Osteoblast (primary cell): ENCODE results near the gene PDGFD. TPM values are rescaled to one million over a fixed set of nuclear protein-coding genes. Genes with fewer than 3 reads are reported as not detected.

ENCODE experiments used
- DNase-seq: peaks from one replicate; pipeline ENCODE4 v3.0.0; 2011; ENCODE audit warnings: low spot score, mixed read lengths; ENCODE audit not compliant: insufficient read length; ENCODE audit errors: missing footprints
- H2AFZ ChIP-seq: 2 replicates; pipeline ENCODE4 v1.6.0; 2011; ENCODE audit warnings: mild to moderate bottlenecking, low read length
- H3K27ac ChIP-seq: 2 replicates; pipeline ENCODE4 v1.5.1; 2011; ENCODE audit warnings: mild to moderate bottlenecking, low read depth, low read length, moderate library complexity
- H3K27me3 ChIP-seq: 2 replicates; pipeline ENCODE4 v1.6.0; 2012; ENCODE audit warnings: mild to moderate bottlenecking, control low read depth, inconsistent platforms, low read length, moderate library complexity; ENCODE audit not compliant: insufficient read depth
- H3K36me3 ChIP-seq: 2 replicates; pipeline ENCODE4 v1.5.1; 2011; ENCODE audit warnings: mild to moderate bottlenecking, low read length, control low read depth, moderate library complexity; ENCODE audit not compliant: insufficient read depth
- H3K4me1 ChIP-seq: 2 replicates; pipeline ENCODE4 v1.5.1; 2011; ENCODE audit warnings: mild to moderate bottlenecking, low read length, control low read depth, moderate library complexity; ENCODE audit not compliant: insufficient read depth
- H3K4me2 ChIP-seq: 2 replicates; pipeline ENCODE4 v1.6.0; 2011; ENCODE audit warnings: mild to moderate bottlenecking, low read length; ENCODE audit not compliant: insufficient read depth
- H3K4me3 ChIP-seq: fragments of 200-600 bp; sonication (generic); 3 replicates; pipeline ENCODE4 v1.5.1; 2012; ENCODE audit warnings: mild to moderate bottlenecking, low read length, inconsistent platforms; ENCODE audit not compliant: insufficient read depth
- H3K79me2 ChIP-seq: 2 replicates; pipeline ENCODE4 v1.6.0; 2012; ENCODE audit warnings: mild to moderate bottlenecking, low read length, control low read depth, inconsistent platforms; ENCODE audit not compliant: insufficient read depth
- H3K9me3 ChIP-seq: 2 replicates; pipeline ENCODE4 v1.5.1; 2011; ENCODE audit warnings: low read depth, low read length, control low read depth
- H4K20me1 ChIP-seq: 2 replicates; pipeline ENCODE4 v1.6.0; 2012; ENCODE audit warnings: mild to moderate bottlenecking, low read length, control low read depth; ENCODE audit not compliant: insufficient read depth
- CTCF ChIP-seq: IDR thresholded peaks from 2 replicates; pipeline ENCODE4 v1.5.1; 2011; ENCODE audit warnings: mild to moderate bottlenecking, low read depth, low read length, moderate library complexity; ENCODE audit errors: extremely low read depth
- total RNA-seq: library from RNA; depleted of rRNA; stranded (reverse); fragments of >200 nt; gene quantifications from 2 replicates; pipeline ENCODE4 v1.2.3, GENCODE V29; 2012

The PDGFD gene
- total RNA-seq, 1 donor: 4.7 TPM

GRCh38 chr11:104136861-104137260 is 27.1 kb downstream of the PDGFD start:
- no peak overlapping the region for H3K27ac ChIP-seq
- H3K36me3 ChIP-seq: no peaks in the 10 kb centered on the region
- no peaks in the 10 kb centered on the region for H3K27me3 ChIP-seq
- no peak overlapping the region for H2AFZ ChIP-seq
- TF ChIP-seq CTCF: no peak
- no peak overlapping the region for H3K4me3 ChIP-seq
- no peaks in the 10 kb centered on the region for H3K79me2 ChIP-seq
- no peaks in the 10 kb centered on the region for H4K20me1 ChIP-seq
- DNase-seq: no peak
- no peaks in the 10 kb centered on the region for H3K4me1 ChIP-seq
- no peaks in the 10 kb centered on the region for H3K9me3 ChIP-seq
- H3K4me2 ChIP-seq: no peak overlapping the region

- Histone ChIP-seq H3K4me1 (no peaks in the 10 kb centered on the region), H3K27me3 (no peaks in the 10 kb centered on the region), H2AFZ (no peak overlapping the region), H3K9me3 (no peaks in the 10 kb centered on the region), H3K4me2 (peak overlapping the region; percentile 8), H4K20me1 (no peaks in the 10 kb centered on the region), H3K27ac (no peak overlapping the region), H3K36me3 (no peaks in the 10 kb centered on the region), H3K4me3 (no peak overlapping the region), H3K79me2 (no peaks in the 10 kb centered on the region)
- no peak for TF ChIP-seq CTCF
- peak; percentile 15 for DNase-seq
These were observed 29.2 kb downstream of the PDGFD start for GRCh38 chr11:104134745-104135144.

- Histone ChIP-seq H3K36me3 (no peaks in the 10 kb centered on the region), H3K4me2 (no peak overlapping the region), H3K4me3 (no peak overlapping the region), H3K79me2 (no peaks in the 10 kb centered on the region), H3K27ac (no peak overlapping the region), H4K20me1 (no peaks in the 10 kb centered on the region), H2AFZ (no peak overlapping the region), H3K4me1 (no peaks in the 10 kb centered on the region), H3K27me3 (no peaks in the 10 kb centered on the region), H3K9me3 (no peaks in the 10 kb centered on the region)
- no peak for DNase-seq
- no peak for TF ChIP-seq CTCF
These were observed 33.8 kb downstream of the PDGFD start for GRCh38 chr11:104130161-104130560.

GRCh38 chr11:104129145-104129544 is 34.8 kb downstream of the PDGFD start:
- Histone ChIP-seq H3K27me3 (no peaks in the 10 kb centered on the region), H4K20me1 (no peaks in the 10 kb centered on the region), H3K4me3 (no peak overlapping the region), H3K36me3 (no peaks in the 10 kb centered on the region), H3K27ac (no peak overlapping the region), H3K4me2 (no peak overlapping the region), H3K9me3 (no peaks in the 10 kb centered on the region), H3K4me1 (no peaks in the 10 kb centered on the region), H2AFZ (no peak overlapping the region), H3K79me2 (no peaks in the 10 kb centered on the region)
- no peak for DNase-seq
- no peak for TF ChIP-seq CTCF
